Activated T-helper 2 cell treated with anti-CD3 and anti-CD28 coated beads, Interferon-gamma antibody, Interleukin-2, Interleukin-4, amounts not matched to agents 10 μg/mL and 5 μg/mL and 100 μg/mL, durations not matched to agents 14 hours and 24 hours and 36 hours (primary cell): ENCODE measurements around the gene CPM. TPM values are rescaled to one million over a fixed set of nuclear protein-coding genes. Genes with fewer than 3 reads are reported as not detected.

ENCODE experiments used
- DNase-seq: peaks from one replicate; pipeline ENCODE4 v3.0.0; 2021; ENCODE audit warnings: low spot score
- H3K27ac Mint-ChIP-seq: one replicate; pipeline ENCODE4 v1.8.0; 2021; ENCODE audit warnings: mixed read lengths
- H3K27me3 Mint-ChIP-seq: one replicate; pipeline ENCODE4 v1.8.0; 2021; ENCODE audit warnings: low read depth, mixed read lengths
- H3K36me3 Mint-ChIP-seq: one replicate; pipeline ENCODE4 v1.8.0; 2021; ENCODE audit warnings: low read depth, mixed read lengths
- H3K4me1 Mint-ChIP-seq: one replicate; pipeline ENCODE4 v1.8.0; 2021; ENCODE audit warnings: low read depth, mixed read lengths
- H3K4me3 Mint-ChIP-seq: one replicate; pipeline ENCODE4 v1.8.0; 2021; ENCODE audit warnings: low read depth, mild to moderate bottlenecking, moderate library complexity, mixed read lengths
- H3K9me3 Mint-ChIP-seq: one replicate; pipeline ENCODE4 v1.8.0; 2021; ENCODE audit warnings: mixed read lengths
- intact Hi-C: fragments of 100-400 bp; cut with micrococcal nuclease; formaldehyde crosslinking; loops from one replicate; pipeline ENCODE4 v1.15.1; 2023
- total RNA-seq: library from RNA; stranded (reverse); gene quantifications from 2 replicates; pipeline ENCODE4 v1.2.3, GENCODE V29; 2022

CPM gene
- total RNA-seq, 1 donor from 2014 or later = 48.1 TPM

DNA sequence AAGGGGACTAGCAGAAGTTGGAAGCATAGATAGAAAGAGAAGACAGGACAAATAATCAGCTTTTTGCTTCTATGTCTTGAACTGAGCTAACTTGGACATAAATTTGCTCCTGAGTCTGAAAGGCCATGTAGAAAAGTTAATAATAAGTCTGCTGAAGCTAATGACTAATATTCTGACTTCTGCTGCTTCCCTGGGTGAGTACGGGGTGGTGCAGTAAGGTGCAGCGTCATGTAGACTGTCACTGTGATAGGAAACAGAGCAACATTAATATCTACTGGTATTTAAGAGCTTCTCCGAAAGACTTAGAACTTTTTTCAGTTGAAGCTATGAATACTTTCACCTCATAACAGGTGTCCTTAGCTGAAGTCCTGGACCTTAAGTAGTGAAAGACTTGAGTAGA is 34.1 kb upstream of the CPM start:
- H3K4me1 Mint-ChIP-seq = peaks cover 19% of the 10 kb centered on the region
- H3K4me3 Mint-ChIP-seq = no peak overlapping the region
- peaks cover 2% of the 10 kb centered on the region for H3K36me3 Mint-ChIP-seq
- intact Hi-C loops = no loop called here
- no peak overlapping the region for H3K27ac Mint-ChIP-seq
- H3K27me3 Mint-ChIP-seq = no peaks in the 10 kb centered on the region
- DNase-seq = no peak
- peaks cover 18% of the 10 kb centered on the region for H3K9me3 Mint-ChIP-seq

GRCh38 chr12:68963856-68964745 is 31.1 kb upstream of the CPM start:
- peaks cover 32% of the 10 kb centered on the region for H3K4me1 Mint-ChIP-seq
- peaks cover 12% of the 10 kb centered on the region for H3K36me3 Mint-ChIP-seq
- intact Hi-C loops = loop anchor here (1.0 kb wide), 1 partner anchor 45 kb away; no protein-coding TSS in a partner anchor

DNA sequence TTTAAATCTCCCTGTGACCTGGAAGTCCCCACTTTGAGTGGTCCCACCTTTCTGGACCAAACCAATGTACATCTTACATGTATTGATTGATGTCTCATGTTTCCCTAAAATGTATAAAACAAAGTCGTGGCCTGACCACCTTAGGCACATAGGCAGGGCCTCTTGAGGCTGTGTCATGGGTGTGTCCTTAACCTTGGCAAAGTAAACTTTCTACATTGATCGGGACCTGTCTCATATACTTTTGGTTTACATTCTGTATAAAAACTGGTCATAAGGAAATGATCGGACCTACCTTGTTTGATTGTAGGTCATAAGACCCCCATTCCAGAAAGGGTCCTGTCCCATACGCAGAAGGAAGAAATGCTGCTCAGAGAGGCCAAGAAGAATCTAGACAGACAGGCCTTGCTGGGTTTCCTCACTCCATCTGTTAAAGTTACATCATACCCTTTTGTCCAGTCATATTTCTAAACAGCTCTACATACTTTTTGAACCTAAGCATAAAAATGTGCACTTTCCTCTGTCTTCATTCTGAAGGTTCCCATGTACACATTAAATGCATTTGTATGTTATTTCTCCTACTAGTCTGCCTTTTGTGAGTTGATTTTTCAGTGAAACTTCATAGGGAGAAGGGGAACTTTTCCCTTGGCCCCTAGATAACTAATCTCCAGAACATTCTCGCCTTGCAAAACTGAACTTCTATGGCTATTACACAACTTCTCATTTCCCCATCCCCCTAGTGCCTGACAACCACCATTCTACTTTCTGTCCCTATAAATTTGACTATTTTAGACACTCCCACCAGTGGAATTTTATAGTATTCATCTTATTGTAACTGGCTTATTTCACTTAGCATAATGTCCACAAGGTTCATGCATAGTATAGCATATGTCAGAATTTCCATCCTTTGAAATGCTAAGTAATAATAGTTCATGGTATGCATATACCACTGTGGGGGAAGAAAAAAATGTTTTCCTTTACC is 30.2 kb upstream of the CPM start:
- peaks cover 19% of the 10 kb centered on the region for H3K36me3 Mint-ChIP-seq
- intact Hi-C loops = loop anchor here (1.0 kb wide), 1 partner anchor 44 kb away; no protein-coding TSS in a partner anchor
- H3K4me3 Mint-ChIP-seq = no peak overlapping the region
- no peak for DNase-seq
- no peaks in the 10 kb centered on the region for H3K27me3 Mint-ChIP-seq
- peaks cover 41% of the 10 kb centered on the region for H3K4me1 Mint-ChIP-seq
- H3K9me3 Mint-ChIP-seq = peaks cover 37% of the 10 kb centered on the region
- H3K27ac Mint-ChIP-seq = peak overlapping the region; percentile 75

More at GRCh38 chr12:68963856-68964745, 31.1 kb upstream of the CPM start:
- Mint-ChIP-seq H3K27ac (peak overlapping the region; percentile 75), H3K27me3 (no peaks in the 10 kb centered on the region), H3K9me3 (peaks cover 28% of the 10 kb centered on the region), H3K4me3 (no peak overlapping the region)
- DNase-seq = no peak

GRCh38 chr12:68959891-68960464 is 27.0 kb upstream of the CPM start:
- Mint-ChIP-seq H3K4me3 (no peak overlapping the region), H3K9me3 (peaks cover 38% of the 10 kb centered on the region), H3K27ac (peak overlapping the region; percentile 89), H3K27me3 (no peaks in the 10 kb centered on the region), H3K36me3 (peaks cover 21% of the 10 kb centered on the region), H3K4me1 (peaks cover 46% of the 10 kb centered on the region)
- no peak for DNase-seq
- intact Hi-C loops = loop anchor here (2.0 kb wide), 2 partner anchors 27 to 99 kb away; partner anchors contain the start of gene CPM

GRCh38 chr12:68959143-68959858 is 26.3 kb upstream of the CPM start:
- H3K36me3 Mint-ChIP-seq = peaks cover 21% of the 10 kb centered on the region
- no peak overlapping the region for H3K4me3 Mint-ChIP-seq
- intact Hi-C loops = loop anchor here (2.0 kb wide), 2 partner anchors 26 to 100 kb away; partner anchors contain the start of gene CPM
- no peak for DNase-seq
- H3K9me3 Mint-ChIP-seq = peaks cover 31% of the 10 kb centered on the region
- H3K27ac Mint-ChIP-seq = peak overlapping the region; percentile 89
- H3K27me3 Mint-ChIP-seq = no peaks in the 10 kb centered on the region
- H3K4me1 Mint-ChIP-seq = peaks cover 48% of the 10 kb centered on the region

- Mint-ChIP-seq H3K4me3 (peak overlapping the region; percentile 3), H3K27ac (peak overlapping the region; percentile 89), H3K4me1 (peaks cover 45% of the 10 kb centered on the region), H3K9me3 (peaks cover 31% of the 10 kb centered on the region), H3K27me3 (no peaks in the 10 kb centered on the region), H3K36me3 (peaks cover 21% of the 10 kb centered on the region)
- peak; percentile 38 for DNase-seq
- intact Hi-C loops = loop anchor here (1.0 to 2.0 kb wide), 4 partner anchors 26 to 100 kb away; partner anchors contain the start of gene CPM
Measured at GRCh38 chr12:68958322-68958721, 25.4 kb upstream of the CPM start.

DNA sequence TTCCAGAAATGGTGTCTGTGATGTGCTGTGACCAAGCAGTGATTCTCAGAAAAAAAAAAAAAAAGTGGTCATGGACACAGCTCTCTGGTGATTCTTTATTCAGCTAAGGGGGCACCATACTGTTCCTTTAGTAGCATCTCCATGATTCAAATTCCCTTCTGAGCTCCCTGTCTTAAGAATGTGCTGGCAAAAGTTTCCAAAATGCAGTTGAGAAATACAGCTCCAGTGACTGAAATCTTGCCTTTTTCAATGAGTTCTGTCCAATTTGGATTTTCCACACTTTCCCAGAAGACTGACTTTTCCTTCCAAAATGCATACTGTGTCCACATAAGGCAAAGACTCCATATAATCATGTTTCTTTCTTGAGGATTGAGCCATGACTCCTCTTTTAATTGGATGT is 24.3 kb upstream of the CPM start:
- Mint-ChIP-seq H3K27me3 (no peaks in the 10 kb centered on the region), H3K36me3 (peaks cover 18% of the 10 kb centered on the region), H3K4me1 (peaks cover 39% of the 10 kb centered on the region), H3K9me3 (peaks cover 27% of the 10 kb centered on the region), H3K4me3 (no peak overlapping the region), H3K27ac (no peak overlapping the region)
- intact Hi-C loops = no loop called here
- DNase-seq = no peak

DNA sequence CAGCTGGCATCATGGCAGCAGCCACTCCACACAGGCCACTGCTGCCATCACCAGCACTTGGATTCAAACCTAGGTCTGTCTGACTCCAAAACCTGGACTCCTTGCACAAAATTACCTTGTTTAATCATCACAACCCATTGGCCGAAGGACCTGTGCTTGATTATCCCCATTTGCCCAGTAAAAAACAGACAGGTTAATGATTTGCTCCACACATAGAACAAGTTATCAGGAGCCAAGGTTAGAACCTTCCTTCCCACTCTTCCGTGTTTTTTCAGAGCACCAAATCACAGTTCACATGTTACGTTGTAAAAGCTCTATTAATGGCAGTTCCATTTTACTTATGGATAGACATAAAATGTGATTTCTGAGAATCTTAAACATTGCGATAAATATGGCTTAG is 23.5 kb upstream of the CPM start:
- intact Hi-C loops = no loop called here
- peaks cover 18% of the 10 kb centered on the region for H3K36me3 Mint-ChIP-seq
- no peak overlapping the region for H3K27ac Mint-ChIP-seq
- no peaks in the 10 kb centered on the region for H3K27me3 Mint-ChIP-seq
- no peak for DNase-seq
- H3K4me1 Mint-ChIP-seq = peaks cover 39% of the 10 kb centered on the region
- peaks cover 25% of the 10 kb centered on the region for H3K9me3 Mint-ChIP-seq
- no peak overlapping the region for H3K4me3 Mint-ChIP-seq

GRCh38 chr12:68954811-68955210 is 21.8 kb upstream of the CPM start:
- H3K27ac Mint-ChIP-seq = no peak overlapping the region
- no peak overlapping the region for H3K4me3 Mint-ChIP-seq

DNA sequence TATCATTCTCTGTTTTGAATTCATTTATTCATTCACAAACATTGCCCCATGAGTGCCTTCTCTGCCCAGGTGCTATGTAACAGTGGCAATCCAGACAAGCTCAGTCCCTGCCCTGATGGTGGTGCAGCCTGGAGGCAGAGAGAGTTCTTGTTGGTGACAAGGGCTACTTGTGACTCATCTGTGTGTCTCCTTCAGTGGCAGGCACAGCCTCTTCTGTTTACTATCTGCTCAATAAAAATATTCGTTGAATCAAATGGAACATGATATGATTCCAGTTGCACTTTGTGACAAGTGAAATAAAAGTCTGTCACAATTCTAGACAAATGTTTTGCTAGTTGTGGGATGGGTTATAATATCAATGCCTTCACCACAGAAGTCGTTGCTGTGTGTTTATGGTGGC is 20.6 kb upstream of the CPM start:
- no peak overlapping the region for H3K27ac Mint-ChIP-seq
- H3K4me1 Mint-ChIP-seq = peaks cover 20% of the 10 kb centered on the region
- no peak overlapping the region for H3K4me3 Mint-ChIP-seq
- peaks cover 10% of the 10 kb centered on the region for H3K9me3 Mint-ChIP-seq
- H3K36me3 Mint-ChIP-seq = peaks cover 5% of the 10 kb centered on the region
- intact Hi-C loops = no loop called here
- no peak for DNase-seq
- H3K27me3 Mint-ChIP-seq = no peaks in the 10 kb centered on the region

More at GRCh38 chr12:68954811-68955210, 21.8 kb upstream of the CPM start:
- Mint-ChIP-seq H3K27me3 (no peaks in the 10 kb centered on the region), H3K36me3 (peaks cover 15% of the 10 kb centered on the region), H3K9me3 (peaks cover 19% of the 10 kb centered on the region), H3K4me1 (peaks cover 33% of the 10 kb centered on the region)
- intact Hi-C loops = no loop called here
- DNase-seq = no peak

- H3K4me3 Mint-ChIP-seq = no peak overlapping the region
- no peaks in the 10 kb centered on the region for H3K27me3 Mint-ChIP-seq
- H3K27ac Mint-ChIP-seq = no peak overlapping the region
- H3K9me3 Mint-ChIP-seq = peaks cover 1% of the 10 kb centered on the region
- peaks cover 12% of the 10 kb centered on the region for H3K4me1 Mint-ChIP-seq
- intact Hi-C loops = no loop called here
- no peaks in the 10 kb centered on the region for H3K36me3 Mint-ChIP-seq
- no peak for DNase-seq
Measured at GRCh38 chr12:68951652-68952051, 18.7 kb upstream of the CPM start.

GRCh38 chr12:68950511-68950910 is 17.5 kb upstream of the CPM start:
- intact Hi-C loops = no loop called here
- H3K36me3 Mint-ChIP-seq = no peaks in the 10 kb centered on the region
- no peaks in the 10 kb centered on the region for H3K9me3 Mint-ChIP-seq
- no peak overlapping the region for H3K27ac Mint-ChIP-seq
- DNase-seq = no peak
- H3K4me3 Mint-ChIP-seq = no peak overlapping the region
- H3K27me3 Mint-ChIP-seq = no peaks in the 10 kb centered on the region
- H3K4me1 Mint-ChIP-seq = peaks cover 12% of the 10 kb centered on the region
